Transverse colon (tissue), 4 donors: Measurements from ENCODE around the gene ACTN4. TPM values are rescaled to one million over a fixed set of nuclear protein-coding genes. Genes with fewer than 3 reads are reported as not detected.

Experiments used
- DNase-seq: peaks from one replicate; pipeline ENCODE4 v3.0.0-alpha.2; 2019
- H3K27ac ChIP-seq, 4 donors: fragments of 200-600 bp; sonication (generic); 2 replicates each; pipeline ENCODE4 v1.5.1; 2016 to 2018; ENCODE audit warnings: inconsistent platforms in 4 of 4
- H3K27me3 ChIP-seq: fragments of 200-600 bp; sonication (generic); 2 replicates; pipeline ENCODE4 v1.5.1; 2017; ENCODE audit warnings: inconsistent platforms
- H3K36me3 ChIP-seq, 4 donors: fragments of 200-600 bp; sonication (generic); 2 replicates each; pipeline ENCODE4 v1.5.1; 2017 to 2019; ENCODE audit warnings: inconsistent platforms in 4 of 4
- H3K4me1 ChIP-seq, 4 donors: fragments of 200-600 bp; sonication (generic); 2 replicates each; pipeline ENCODE4 v1.5.1; 2017 to 2020; ENCODE audit warnings: inconsistent platforms in 4 of 4
- H3K4me3 ChIP-seq, 4 donors: fragments of 200-600 bp; sonication (generic); 1 replicate in 1 of 4; 2 replicates in 3 of 4; pipeline versions ENCODE4 v1.5.1 to v1.6.1; 2017 to 2019; ENCODE audit warnings: inconsistent platforms in 4 of 4
- H3K9me3 ChIP-seq, 2 donors: fragments of 200-600 bp; sonication (generic); 2 replicates each; pipeline ENCODE4 v1.5.1; 2017 to 2019; ENCODE audit warnings: inconsistent platforms in 2 of 2
- CTCF ChIP-seq, 5 experiments: fragments of 200-600 bp in 3 of 5; fragments of 450-650 bp in 2 of 5; sonication (generic) in 3 of 5; IDR thresholded peaks; 1 replicate in 2 of 5; 2 replicates in 3 of 5; pipeline ENCODE4 v1.5.1; 2016 to 2017; ENCODE audit warnings: antibody characterized with exemption in 5 of 5, inconsistent platforms in 3 of 5, mild to moderate bottlenecking in 2 of 5, moderate library complexity in 1 of 5
- EP300 ChIP-seq: sonication (generic); formaldehyde crosslinking; IDR thresholded peaks from one replicate; pipeline ENCODE4 v1.6.1; 2017; ENCODE audit warnings: antibody characterized with exemption, low read depth
- POLR2A ChIP-seq: fragments of 450-650 bp; IDR thresholded peaks from one replicate; pipeline ENCODE4 v1.6.1; 2016; ENCODE audit warnings: antibody characterized with exemption, mild to moderate bottlenecking, moderate library complexity
- POLR2AphosphoS5 ChIP-seq, 3 donors: sonication (generic); formaldehyde crosslinking; IDR thresholded peaks; one replicate each; pipeline ENCODE4 v1.6.1; 2016; ENCODE audit warnings: antibody characterized with exemption in 3 of 3
- WGBS, 2 donors: methylation state at CpG; one replicate each; pipeline ENCODE4 v1.1.5; 2018; ENCODE audit warnings: low coverage in 1 of 2; 5-methylcytosine and 5-hydroxymethylcytosine counted together
- in situ Hi-C, 4 donors: fragments of 200-750 bp; cut with MboI; loops; one replicate each; pipeline versions ENCODE4 v1.15.0 to v1.15.1; 2017; ENCODE audit warnings: low sequenced_read_pairs in 3 of 4, low pct_ligation_motif_present in 1 of 4, low pct_unique_long_range_greater_than_20kb in 1 of 4
- intact Hi-C: fragments of 100-400 bp; cut with DNase I; formaldehyde crosslinking; loops from one replicate; pipeline ENCODE4 v1.15.1; 2023; ENCODE audit warnings: low total_unique reads
- total RNA-seq, 4 donors: library from RNA; depleted of rRNA; stranded (reverse); fragments of >200 nt; gene quantifications; one replicate each; pipeline ENCODE4 v1.1.0, GENCODE V29; 2016

ACTN4 gene
- total RNA-seq, 4 donors from 2014 or later, result 458 to 1,080 (median 723) TPM

- H3K9me3 ChIP-seq, result no peaks in the 10 kb centered on the region
- intact Hi-C loops (no loop called here), in situ Hi-C loops (no loop called here)
- peaks cover 0 to 15% (median 3%) of the 10 kb centered on the region in 4 donors for H3K36me3 ChIP-seq
- no peaks in the 10 kb centered on the region for H3K27me3 ChIP-seq
- H3K4me1 ChIP-seq, result peaks cover 22 to 76% (median 67%) of the 10 kb centered on the region in 4 donors
- no peak for DNase-seq
- H3K27ac ChIP-seq, result peak overlapping the region; percentile 87 to 94 (median 92)
- no peak overlapping the region for H3K4me3 ChIP-seq
- no peak for TF ChIP-seq EP300
- TF ChIP-seq POLR2A, result no peak
- TF ChIP-seq POLR2AphosphoS5 (IDR thresholded peaks at IDR 0.05), result no peak
- no peak for TF ChIP-seq CTCF (IDR thresholded peaks at IDR 0.05)
- 85 to 90% methylated on average over 6 to 18 of the region's 18 CpGs for WGBS, 2 donors
These were observed 52.3 kb downstream of the ACTN4 start for GRCh38 chr19:38699647-38700349.

- in situ Hi-C loops, result no loop called here
- Histone ChIP-seq H3K27ac (peak overlapping the region; percentile 87 to 94 (median 92)), H3K36me3 (peaks cover 0 to 21% (median 6%) of the 10 kb centered on the region in 4 donors), H3K4me3 (no peak overlapping the region), H3K27me3 (no peaks in the 10 kb centered on the region), H3K9me3 (no peaks in the 10 kb centered on the region), H3K4me1 (peaks cover 15 to 70% (median 61%) of the 10 kb centered on the region in 4 donors)
- TF ChIP-seq EP300 (no peak), CTCF (IDR thresholded peaks at IDR 0.05) (no peak), POLR2A (no peak), POLR2AphosphoS5 (IDR thresholded peaks at IDR 0.05) (no peak)
- intact Hi-C loops, result no loop called here
- WGBS, 2 donors, result 86 to 92% methylated on average over 1 to 20 of the region's 22 CpGs
- DNase-seq, result no peak
These were observed 53.0 kb downstream of the ACTN4 start for GRCh38 chr19:38700350-38700901.

- no peaks in the 10 kb centered on the region for H3K27me3 ChIP-seq
- H3K4me3 ChIP-seq, result no peak overlapping the region
- H3K4me1 ChIP-seq, result peaks cover 12 to 64% (median 55%) of the 10 kb centered on the region in 4 donors
- H3K36me3 ChIP-seq, result peaks cover 0 to 22% (median 7%) of the 10 kb centered on the region in 4 donors
- intact Hi-C loops, result no loop called here
- no peak for TF ChIP-seq EP300
- no peak for TF ChIP-seq CTCF (IDR thresholded peaks at IDR 0.05)
- TF ChIP-seq POLR2A, result no peak
- TF ChIP-seq POLR2AphosphoS5 (IDR thresholded peaks at IDR 0.05), result no peak
- peak overlapping the region; percentile 87 to 94 (median 92) for H3K27ac ChIP-seq
- WGBS, 2 donors, result 83% methylated on average over 1 to 18 of the region's 18 CpGs
- DNase-seq, result no peak
- in situ Hi-C loops, result no loop called here
- no peaks in the 10 kb centered on the region for H3K9me3 ChIP-seq
These were observed 53.5 kb downstream of the ACTN4 start for GRCh38 chr19:38700902-38701454.

GRCh38 chr19:38701455-38702063 lies 54.1 kb downstream of the ACTN4 start:
- H3K27me3 ChIP-seq, result no peaks in the 10 kb centered on the region
- in situ Hi-C loops (no loop called here), intact Hi-C loops (no loop called here)
- H3K4me3 ChIP-seq, result no peak overlapping the region
- peak overlapping the region; percentile 87 to 94 (median 92) for H3K27ac ChIP-seq
- peak; percentile 61 for DNase-seq
- H3K9me3 ChIP-seq, result no peaks in the 10 kb centered on the region
- 68% methylated on average over 11 of the region's 11 CpGs; no CpG with 5 or more reads in 1 of the 2 donors for WGBS, 2 donors
- peaks cover 0 to 28% (median 9%) of the 10 kb centered on the region in 4 donors for H3K36me3 ChIP-seq
- TF ChIP-seq POLR2AphosphoS5 (IDR thresholded peaks at IDR 0.05) (peak in 1 of 3 donors; percentile 30), POLR2A (no peak)
- peaks cover 9 to 58% (median 52%) of the 10 kb centered on the region in 4 donors for H3K4me1 ChIP-seq
